H1 (cell line): Measurements from ENCODE around the gene MEGF9. TPM values are rescaled to one million over a fixed set of nuclear protein-coding genes. Genes with fewer than 3 reads are reported as not detected.

Experiments
- CTCF ChIA-PET: fragments of 300-600 bp; sonication (Branson Sonifier 250); formaldehyde crosslinking; loops from one replicate; lab custom pipeline; 2021; ENCODE audit not compliant: partially characterized antibody; lab: Charles Lee
- POLR2A ChIA-PET: fragments of 300-600 bp; sonication (Branson Sonifier 250); formaldehyde crosslinking; loops from one replicate; lab custom pipeline; 2021; ENCODE audit warnings: inconsistent platforms; ENCODE audit not compliant: partially characterized antibody; lab: Charles Lee
- DNase-seq, 2 experiments: peaks; one replicate each; pipeline versions ENCODE4 v3.0.0 to v3.0.0-alpha.2; 2010 to 2022; ENCODE audit warnings: low spot score in 2 of 2, low read depth in 1 of 2, mixed read lengths in 1 of 2
- FAIRE-seq: peaks from 2 replicates; lab custom pipeline; 2011; peaks lifted over from hg19 to GRCh38; lab: Jason Lieb, UNC
- H2AFZ ChIP-seq: 2 replicates; pipeline ENCODE4 v1.8.1; 2012; ENCODE audit warnings: low read length, inconsistent platforms
- H2AK5ac ChIP-seq: 2 replicates; pipeline ENCODE4 v1.6.1; 2013; ENCODE audit warnings: low read depth, low read length
- H2BK120ac ChIP-seq: replicated peaks from 2 replicates; pipeline ENCODE3; 2013; ENCODE audit warnings: low read depth, low read length, inconsistent platforms
- H2BK12ac ChIP-seq: 2 replicates; pipeline ENCODE4 v1.6.1; 2013; ENCODE audit warnings: low read depth, low read length
- H2BK15ac ChIP-seq: 2 replicates; pipeline ENCODE4 v1.6.1; 2013; ENCODE audit warnings: low read length
- H2BK20ac ChIP-seq: 2 replicates; pipeline ENCODE4 v1.6.1; 2013; ENCODE audit warnings: low read length
- H2BK5ac ChIP-seq: 2 replicates; pipeline ENCODE4 v1.6.1; 2013; ENCODE audit warnings: low read depth, low read length
- H3K14ac ChIP-seq: 2 replicates; pipeline ENCODE4 v1.6.1; 2013; ENCODE audit warnings: inconsistent platforms; ENCODE audit not compliant: insufficient read length
- H3K18ac ChIP-seq: 2 replicates; pipeline ENCODE4 v1.6.1; 2013; ENCODE audit warnings: low read length; ENCODE audit errors: extremely low read depth
- H3K23ac ChIP-seq: 2 replicates; pipeline ENCODE4 v1.6.1; 2013; ENCODE audit warnings: inconsistent platforms; ENCODE audit not compliant: insufficient read length
- H3K23me2 ChIP-seq: 2 replicates; pipeline ENCODE4 v1.6.1; 2013; ENCODE audit warnings: low read depth, low read length
- H3K27ac ChIP-seq: 2 replicates; pipeline ENCODE4 v1.6.1; 2011; ENCODE audit warnings: low read depth, low read length, inconsistent platforms
- H3K27me3 ChIP-seq, 4 experiments: replicated peaks in 1 of 4; 1 replicate in 1 of 4; 2 replicates in 3 of 4; pipeline versions ENCODE4 v1.6.1 to v1.8.1; 2011 to 2013; ENCODE audit warnings: low read length in 3 of 4, mild to moderate bottlenecking in 3 of 4, inconsistent platforms in 2 of 4, mixed read lengths in 2 of 4, moderate library complexity in 1 of 4; ENCODE audit not compliant: control insufficient read depth in 3 of 4, insufficient read depth in 3 of 4; ENCODE audit errors: extremely low read depth in 1 of 4
- H3K36me3 ChIP-seq, 4 experiments: 2 replicates each; pipeline versions ENCODE4 v1.6.1 to v1.8.1; 2011 to 2013; ENCODE audit warnings: mild to moderate bottlenecking in 4 of 4, low read length in 3 of 4, moderate library complexity in 2 of 4, control low read depth in 1 of 4, inconsistent platforms in 1 of 4; ENCODE audit not compliant: insufficient read depth in 4 of 4, control insufficient read depth in 2 of 4
- H3K4ac ChIP-seq: replicated peaks from 2 replicates; pipeline ENCODE3; 2013; ENCODE audit warnings: low read length, low read depth, mixed read lengths, inconsistent platforms; ENCODE audit not compliant: insufficient read length
- H3K4me1 ChIP-seq, 4 experiments: replicated peaks in 1 of 4; 1 replicate in 1 of 4; 2 replicates in 3 of 4; pipeline versions ENCODE4 v1.6.1 to v1.8.1; 2011 to 2013; ENCODE audit warnings: low read length in 3 of 4, inconsistent platforms in 2 of 4, mixed read lengths in 1 of 4; ENCODE audit not compliant: insufficient read depth in 4 of 4, control insufficient read depth in 3 of 4
- H3K4me2 ChIP-seq, 2 experiments: 2 replicates each; pipeline versions ENCODE4 v1.6.1 to v1.8.1; 2011 to 2013; ENCODE audit warnings: low read depth in 2 of 2, low read length in 2 of 2, control low read depth in 1 of 2, inconsistent platforms in 1 of 2, mild to moderate bottlenecking in 1 of 2; ENCODE audit not compliant: insufficient read depth in 1 of 2
- H3K4me3 ChIP-seq, 4 experiments: fragments of 200-600, 300-600 bp in 1 of 4; sonication (generic), shearing (Covaris generic), sonication (Bioruptor Twin) in 1 of 4; 2 replicates each; pipeline versions ENCODE4 v1.5.1 to v1.8.1; 2011 to 2016; ENCODE audit warnings: low read length in 4 of 4, low read depth in 3 of 4, control low read depth in 2 of 4, inconsistent platforms in 2 of 4, mild to moderate bottlenecking in 2 of 4, mixed read lengths in 1 of 4, moderate library complexity in 1 of 4; ENCODE audit not compliant: insufficient read depth in 2 of 4; ENCODE audit errors: extremely low read depth in 1 of 4
- H3K56ac ChIP-seq: replicated peaks from 2 replicates; pipeline ENCODE3; 2013; ENCODE audit warnings: low read depth, mild to moderate bottlenecking, mixed read lengths, low read length, inconsistent platforms; ENCODE audit not compliant: insufficient read length
- H3K79me1 ChIP-seq: 2 replicates; pipeline ENCODE4 v1.6.1; 2013; ENCODE audit warnings: low read depth, low read length, control low read depth
- H3K79me2 ChIP-seq, 2 experiments: 2 replicates each; pipeline versions ENCODE4 v1.6.1 to v1.8.1; 2012 to 2013; ENCODE audit warnings: low read length in 2 of 2, mild to moderate bottlenecking in 2 of 2, inconsistent platforms in 1 of 2; ENCODE audit not compliant: insufficient read depth in 2 of 2, control insufficient read depth in 1 of 2
- H3K9ac ChIP-seq, 4 experiments: replicated peaks in 1 of 4; 1 replicate in 1 of 4; 2 replicates in 3 of 4; pipeline versions ENCODE4 v1.6.1 to v1.8.1; 2011 to 2013; ENCODE audit warnings: low read depth in 3 of 4, low read length in 3 of 4, control low read depth in 2 of 4, mild to moderate bottlenecking in 2 of 4, moderate library complexity in 2 of 4, inconsistent platforms in 1 of 4; ENCODE audit errors: extremely low read depth in 1 of 4
- H3K9me3 ChIP-seq, 2 experiments: 2 replicates each; pipeline versions ENCODE4 v1.6.1 to v1.8.1; 2012 to 2013; ENCODE audit warnings: mild to moderate bottlenecking in 2 of 2, moderate library complexity in 2 of 2, control low read depth in 1 of 2, inconsistent platforms in 1 of 2, low read depth in 1 of 2, low read length in 1 of 2, mixed read lengths in 1 of 2; ENCODE audit not compliant: insufficient read depth in 2 of 2
- H4K20me1 ChIP-seq, 2 experiments: replicated peaks in 1 of 2; 2 replicates each; pipeline versions ENCODE3 to v1.8.1; 2011 to 2013; ENCODE audit warnings: inconsistent platforms in 2 of 2, low read length in 2 of 2, mild to moderate bottlenecking in 1 of 2; ENCODE audit not compliant: insufficient read depth in 2 of 2, control insufficient read depth in 1 of 2
- H4K5ac ChIP-seq: 2 replicates; pipeline ENCODE4 v1.6.1; 2013; ENCODE audit warnings: low read length, low read depth, mixed read lengths, inconsistent platforms; ENCODE audit not compliant: insufficient read length
- H4K8ac ChIP-seq: 2 replicates; pipeline ENCODE4 v1.8.0; 2013; ENCODE audit warnings: mild to moderate bottlenecking, moderate library complexity, low read length, inconsistent platforms; ENCODE audit not compliant: insufficient read depth; ENCODE audit errors: extremely low read depth
- H4K91ac ChIP-seq: replicated peaks from 2 replicates; pipeline ENCODE3; 2013; ENCODE audit warnings: low read length, mixed read lengths, inconsistent platforms; ENCODE audit not compliant: insufficient read length
- BCL11A ChIP-seq, 2 experiments: IDR thresholded peaks; one replicate each; pipeline ENCODE4 v1.6.1; 2011; ENCODE audit warnings: low read depth in 2 of 2, low read length in 2 of 2, mild to moderate bottlenecking in 2 of 2
- CBX5 ChIP-seq: fragments of 300-800, 300-1000 bp; sonication (generic); IDR thresholded peaks from 2 replicates; pipeline ENCODE4 v1.7.1; 2016; ENCODE audit warnings: antibody characterized with exemption, low read length, low read depth
- CHD1 ChIP-seq: IDR thresholded peaks from 2 replicates; pipeline ENCODE4 v1.6.1; 2012; ENCODE audit warnings: low read depth, low read length, improper control_type of control experiment
- GTF2F1 ChIP-seq: IDR thresholded peaks from 2 replicates; pipeline ENCODE4 v1.6.1; 2012; ENCODE audit warnings: low read depth, low read length, improper control_type of control experiment, borderline replicate concordance
- PHF8 ChIP-seq: fragments of 200-600 bp; sonication (generic); conservative IDR thresholded peaks from 2 replicates; pipeline ENCODE4 v1.7.1; 2012; ENCODE audit warnings: low read depth, mild to moderate bottlenecking, inconsistent platforms, low read length, moderate library complexity
- POLR2A ChIP-seq, 2 experiments: IDR thresholded peaks; 1 replicate in 1 of 2; 2 replicates in 1 of 2; pipeline ENCODE4 v1.6.1; 2011; ENCODE audit warnings: low read depth in 2 of 2, low read length in 2 of 2, mild to moderate bottlenecking in 2 of 2; ENCODE audit errors: control extremely low read depth in 1 of 2
- WGBS, 2 experiments: shearing (Covaris generic) in 1 of 2; methylation state at CpG; one replicate each; pipeline versions ENCODE4 v1.1.6 to v1.1.7; 2013 to 2015; ENCODE audit warnings: low lambda C conversion rate in 2 of 2, mixed read lengths in 2 of 2, inconsistent platforms in 1 of 2, low coverage in 1 of 2, missing lambda C conversion rate in 1 of 2; ENCODE audit not compliant: insufficient replicate concordance in 2 of 2, insufficient coverage in 1 of 2, insufficient read length in 1 of 2; ENCODE audit errors: extremely low coverage in 1 of 2, missing lambda C conversion rate in 1 of 2; 5-methylcytosine and 5-hydroxymethylcytosine counted together
- polyA plus RNA-seq, 7 experiments: library from polyadenylated mRNA; depleted of rRNA in 3 of 7; stranded (reverse) in 5 of 7; unstranded in 2 of 7; fragments of >200 nt in 5 of 7; fragments of 200-250 nt in 2 of 7; gene quantifications; 1 replicate in 5 of 7; 2 replicates in 1 of 7; 4 replicates in 1 of 7; pipeline versions ENCODE4 v1.2.1 to v1.2.3, GENCODE V29; 2011 to 2013; ENCODE audit warnings: missing spikeins in 2 of 7, mixed read lengths in 2 of 7
- total RNA-seq: library from RNA; stranded (reverse); fragmentation: NEBNext Ultra II Directional; extraction: Animal tissue kit (Norgen Biotek cat#: 25700); gene quantifications from 2 replicates; pipeline ENCODE4 v1.2.1, GENCODE V29; 2021

MEGF9 gene
- total and polyA plus RNA-seq, 2 of the 8 experiments (the other 6 are each of a cell fraction or from before 2014, with no cell fraction given), result 0.45 to 1.8 TPM

GRCh38 chr9:120603010-120603409 is 111.3 kb downstream of the MEGF9 start:
- Histone ChIP-seq H3K79me2 (no peaks in the 10 kb centered on the region), H3K4me2 (no peak overlapping the region), H3K9me3 (no peaks in the 10 kb centered on the region), H2BK120ac (no peak overlapping the region), H3K23me2 (no peaks in the 10 kb centered on the region), H3K79me1 (no peaks in the 10 kb centered on the region), H3K4me1 (no peaks in the 10 kb centered on the region), H2BK5ac (no peak overlapping the region), H3K18ac (no peak overlapping the region), H3K27me3 (no peaks in the 10 kb centered on the region), H2AK5ac (no peak overlapping the region), H4K20me1 (no peaks in the 10 kb centered on the region), H2BK15ac (no peak overlapping the region), H2BK20ac (no peak overlapping the region), H2BK12ac (no peak overlapping the region), H4K5ac (no peak overlapping the region), H3K23ac (no peak overlapping the region), H3K4ac (no peak overlapping the region), H3K4me3 (no peak overlapping the region), H4K8ac (no peak overlapping the region), H3K14ac (no peak overlapping the region), H3K56ac (no peak overlapping the region), H3K36me3 (no peaks in the 10 kb centered on the region), H2AFZ (no peak overlapping the region), H4K91ac (no peak overlapping the region), H3K27ac (no peak overlapping the region), H3K9ac (no peak overlapping the region)
- CTCF ChIA-PET, result no interaction called here
- TF ChIP-seq GTF2F1 (no peak), BCL11A (IDR thresholded peaks at IDR 0.05; ENCODE audit: low read depth in 2 of 2, low read length in 2 of 2) (no peak), CBX5 (no peak), CHD1 (no peak), PHF8 (no peak), POLR2A (IDR thresholded peaks at IDR 0.05; ENCODE audit: control extremely low read depth in 1 of 2, low read depth in 2 of 2, low read length in 2 of 2) (no peak)
- POLR2A ChIA-PET, result no interaction called here
- WGBS, 2 experiments, result 93% methylated on average over 1 of the region's 1 CpG; no CpG with 5 or more reads in 1 of the 2 experiments
- no peak for DNase-seq
- FAIRE-seq, result no peak
